ENCODE measurements around the gene ZNF322. TPM values are rescaled to one million over a fixed set of nuclear protein-coding genes. Genes with fewer than 3 reads are reported as not detected.

Gene ZNF322
- total RNA-seq, 1 donor from 2014 or later, result 24.8 TPM

GRCh38 chr6:26592649-26593048 is 66.9 kb downstream of the ZNF322 start:
- DNase-seq (ENCODE audit: low read depth), result no peak

- no peak for DNase-seq (ENCODE audit: low read depth)
Measured at GRCh38 chr6:26588965-26589364, 70.6 kb downstream of the ZNF322 start.

Other genes with a start within 250 kb of the ZNF322 start
- gene BTN3A3, start 219.2 kb downstream of the ZNF322 start, total RNA-seq, result 11.2 and 12.9 TPM in 2 replicates
- gene BTN2A1, start 201.8 kb downstream of the ZNF322 start, total RNA-seq, result 19.4 and 21.5 TPM in 2 replicates
- gene BTN1A1, start 159.4 kb downstream of the ZNF322 start, total RNA-seq, result not detected in 2 replicates
- gene HMGN4, start 121.4 kb downstream of the ZNF322 start, total RNA-seq, result 57.1 and 57.8 TPM in 2 replicates
- 9.5 and 13.4 TPM in 2 replicates for gene ABT1, start 62.8 kb downstream of the ZNF322 start, total RNA-seq

Data from myocyte (in vitro differentiated cells).